Loucy (cell line): Measurements from ENCODE around the gene LRRC37B.
"Not testable (repeated sequence)": the region's sequence is repeated elsewhere in the genome, so short reads cannot be mapped to it uniquely, and the experiment has no call there.

Experiments
- H2AFZ ChIP-seq: fragments of 200-600 bp; sonication (generic); 2 replicates; pipeline ENCODE4 v1.6.0; 2016; ENCODE audit warnings: antibody characterized with exemption, mild to moderate bottlenecking, low read length, moderate library complexity
- H3F3A ChIP-seq: fragments of 200-600 bp; 2 replicates; pipeline ENCODE4 v1.6.0; 2016; ENCODE audit warnings: antibody characterized with exemption, low read depth, mild to moderate bottlenecking
- H3K27me3 ChIP-seq: fragments of 200-600 bp; sonication (generic); 2 replicates; pipeline ENCODE4 v1.6.1; 2014; ENCODE audit warnings: low read length, mild to moderate bottlenecking; ENCODE audit not compliant: insufficient read depth, poor library complexity, severe bottlenecking
- H3K36me3 ChIP-seq: fragments of 200-600 bp; sonication (generic); 2 replicates; pipeline ENCODE4 v1.6.1; 2016; ENCODE audit warnings: low read length; ENCODE audit not compliant: insufficient read depth
- H3K4me1 ChIP-seq: fragments of 200-600 bp; sonication (generic); 2 replicates; pipeline ENCODE4 v1.5.1; 2014; ENCODE audit warnings: low read length, mild to moderate bottlenecking; ENCODE audit not compliant: insufficient read depth, poor library complexity, severe bottlenecking
- H3K4me2 ChIP-seq: fragments of 200-600 bp; sonication (generic); 2 replicates; pipeline ENCODE4 v1.6.0; 2014; ENCODE audit warnings: antibody characterized with exemption, low read length, low read depth, mild to moderate bottlenecking; ENCODE audit not compliant: poor library complexity, severe bottlenecking
- H3K4me3 ChIP-seq: fragments of 200-600 bp; sonication (generic); 2 replicates; pipeline ENCODE4 v1.5.1; 2014; ENCODE audit warnings: low read length, mild to moderate bottlenecking, mixed read lengths; ENCODE audit not compliant: poor library complexity, severe bottlenecking
- H3K79me2 ChIP-seq: fragments of 200-600 bp; sonication (generic); 2 replicates; pipeline ENCODE4 v1.6.1; 2014; ENCODE audit warnings: low read length; ENCODE audit not compliant: insufficient read depth
- H3K9ac ChIP-seq: fragments of 200-600 bp; sonication (generic); 2 replicates; pipeline ENCODE4 v1.6.0; 2014; ENCODE audit warnings: mild to moderate bottlenecking, low read depth, low read length, moderate library complexity; ENCODE audit not compliant: poor library complexity, severe bottlenecking
- H3K9me2 ChIP-seq: fragments of 200-600 bp; sonication (generic); replicated peaks from 2 replicates; pipeline ENCODE4 v1.6.1; 2016; ENCODE audit warnings: low read depth, low read length, mixed read lengths
- H3K9me3 ChIP-seq: fragments of 200-600 bp; sonication (generic); 2 replicates; pipeline ENCODE4 v1.6.1; 2014; ENCODE audit warnings: mild to moderate bottlenecking, antibody characterized with exemption, low read length, low read depth; ENCODE audit not compliant: insufficient read depth
- H4K20me1 ChIP-seq: fragments of 200-600 bp; sonication (generic); 2 replicates; pipeline ENCODE4 v1.6.0; 2014; ENCODE audit warnings: antibody characterized with exemption, low read length, mild to moderate bottlenecking; ENCODE audit not compliant: insufficient read depth, poor library complexity, severe bottlenecking
- EZH2phosphoT487 ChIP-seq: fragments of 200-600 bp; IDR thresholded peaks from 2 replicates; pipeline ENCODE4 v1.6.1; 2018; ENCODE audit warnings: antibody characterized with exemption, mild to moderate bottlenecking, moderate library complexity, borderline replicate concordance
- TF ChIP-seq, protein P1 (sequence below): fragments of 200-600 bp; sonication (generic); conservative IDR thresholded peaks from 2 replicates; pipeline ENCODE4 v1.5.1; 2014; ENCODE audit warnings: mild to moderate bottlenecking, antibody characterized with exemption, low read length

The LRRC37B gene

DNA sequence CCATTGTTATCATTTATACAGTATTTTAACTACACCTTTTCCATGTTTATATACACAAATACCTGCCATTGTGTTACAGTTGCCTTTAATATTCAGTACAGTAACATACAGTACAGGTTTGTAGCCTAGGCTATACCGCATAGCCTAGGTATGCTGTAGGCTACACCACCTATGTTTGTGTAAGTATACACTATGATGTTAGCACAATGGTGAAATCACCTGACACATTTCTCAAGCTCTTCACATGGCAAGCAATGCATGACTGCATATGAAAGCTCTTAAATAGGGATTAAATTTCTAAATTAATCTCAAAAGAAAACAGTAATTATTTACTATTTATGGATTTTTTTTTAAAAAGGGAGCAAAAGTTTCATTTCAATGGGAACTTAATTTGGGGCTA lies 12.0 kb downstream of the LRRC37B start:
- Histone ChIP-seq H3K4me1 (peaks cover 31% of the 10 kb centered on the region), H3F3A (0 out of 2 replicates have a peak, but pooled peaks cover 4% of the 10 kb centered on the region), H3K9ac (no peak overlapping the region), H4K20me1 (peaks cover 33% of the 10 kb centered on the region), H3K27me3 (no peaks in the 10 kb centered on the region), H3K9me2 (no peaks in the 10 kb centered on the region), H3K4me2 (no peak overlapping the region), H3K9me3 (no peaks in the 10 kb centered on the region), H2AFZ (no peak overlapping the region), H3K79me2 (peaks cover 56% of the 10 kb centered on the region), H3K4me3 (no peak overlapping the region), H3K36me3 (peaks cover 43% of the 10 kb centered on the region; the same call in 1 of the 2 replicates)
- no peak for TF ChIP-seq EZH2phosphoT487
- TF ChIP-seq, protein P1, sequence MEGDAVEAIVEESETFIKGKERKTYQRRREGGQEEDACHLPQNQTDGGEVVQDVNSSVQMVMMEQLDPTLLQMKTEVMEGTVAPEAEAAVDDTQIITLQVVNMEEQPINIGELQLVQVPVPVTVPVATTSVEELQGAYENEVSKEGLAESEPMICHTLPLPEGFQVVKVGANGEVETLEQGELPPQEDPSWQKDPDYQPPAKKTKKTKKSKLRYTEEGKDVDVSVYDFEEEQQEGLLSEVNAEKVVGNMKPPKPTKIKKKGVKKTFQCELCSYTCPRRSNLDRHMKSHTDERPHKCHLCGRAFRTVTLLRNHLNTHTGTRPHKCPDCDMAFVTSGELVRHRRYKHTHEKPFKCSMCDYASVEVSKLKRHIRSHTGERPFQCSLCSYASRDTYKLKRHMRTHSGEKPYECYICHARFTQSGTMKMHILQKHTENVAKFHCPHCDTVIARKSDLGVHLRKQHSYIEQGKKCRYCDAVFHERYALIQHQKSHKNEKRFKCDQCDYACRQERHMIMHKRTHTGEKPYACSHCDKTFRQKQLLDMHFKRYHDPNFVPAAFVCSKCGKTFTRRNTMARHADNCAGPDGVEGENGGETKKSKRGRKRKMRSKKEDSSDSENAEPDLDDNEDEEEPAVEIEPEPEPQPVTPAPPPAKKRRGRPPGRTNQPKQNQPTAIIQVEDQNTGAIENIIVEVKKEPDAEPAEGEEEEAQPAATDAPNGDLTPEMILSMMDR: no peak

DNA sequence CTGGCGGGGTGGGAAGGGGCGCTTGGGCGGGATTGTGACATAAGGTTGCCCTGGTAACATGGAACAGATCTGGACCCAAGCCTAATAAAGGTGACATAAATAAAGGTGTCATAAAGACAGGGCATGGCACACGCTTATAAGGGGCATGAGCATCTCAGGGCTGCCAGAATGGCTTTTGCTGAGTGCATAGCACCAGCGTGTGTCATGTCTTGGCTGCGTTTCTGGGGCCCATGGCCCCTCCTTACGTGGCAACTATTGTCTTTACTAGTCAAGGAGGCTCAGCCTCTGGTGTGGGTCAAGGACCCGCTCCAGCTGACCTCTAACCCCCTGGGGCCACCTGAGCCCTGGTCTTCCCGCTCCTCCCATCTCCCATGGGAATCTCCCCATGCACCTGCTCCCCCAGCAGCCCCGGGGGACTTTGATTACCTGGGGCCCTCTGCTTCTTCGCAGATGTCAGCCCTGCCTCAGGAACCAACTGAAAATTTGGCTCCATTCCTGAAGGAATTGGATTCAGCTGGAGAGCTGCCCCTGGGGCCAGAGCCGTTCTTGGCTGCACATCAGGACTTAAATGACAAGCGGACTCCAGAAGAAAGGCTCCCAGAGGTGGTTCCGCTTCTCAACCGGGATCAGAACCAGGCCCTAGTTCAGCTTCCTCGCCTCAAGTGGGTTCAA lies 13.9 kb downstream of the LRRC37B start:
- H3K9ac ChIP-seq: no peak overlapping the region

DNA sequence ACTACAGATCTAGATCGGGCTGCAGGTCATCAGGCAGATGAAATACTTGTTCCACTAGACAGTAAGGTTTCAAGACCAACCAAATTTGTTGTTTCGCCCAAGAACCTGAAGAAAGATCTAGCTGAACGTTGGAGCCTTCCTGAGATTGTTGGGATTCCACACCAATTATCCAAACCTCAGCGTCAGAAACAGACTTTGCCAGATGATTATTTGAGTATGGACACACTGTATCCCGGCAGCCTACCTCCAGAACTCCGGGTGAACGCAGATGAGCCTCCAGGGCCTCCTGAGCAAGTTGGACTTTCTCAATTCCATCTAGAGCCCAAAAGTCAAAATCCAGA lies 14.4 kb downstream of the LRRC37B start:
- TF ChIP-seq EZH2phosphoT487: no peak
- TF ChIP-seq, protein P1: no peak
- Histone ChIP-seq H3K27me3 (no peaks in the 10 kb centered on the region), H4K20me1 (peaks cover 13% of the 10 kb centered on the region), H3K9me2 (no peaks in the 10 kb centered on the region), H3K79me2 (peaks cover 34% of the 10 kb centered on the region), H3K9me3 (no peaks in the 10 kb centered on the region), H3F3A (no peaks in the 10 kb centered on the region), H3K4me1 (peaks cover 12% of the 10 kb centered on the region), H2AFZ (no peak overlapping the region), H3K4me2 (no peak overlapping the region), H3K4me3 (no peak overlapping the region), H3K9ac (no peak overlapping the region), H3K36me3 (peaks cover 43% of the 10 kb centered on the region; the same call in 1 of the 2 replicates)

More for the DNA sequence above, 13.9 kb downstream of the LRRC37B start:
- Histone ChIP-seq H4K20me1 (peaks cover 18% of the 10 kb centered on the region), H3K36me3 (peaks cover 43% of the 10 kb centered on the region; the same call in 1 of the 2 replicates), H3K4me2 (no peak overlapping the region), H3K4me1 (peaks cover 16% of the 10 kb centered on the region), H3K9me2 (no peaks in the 10 kb centered on the region), H2AFZ (no peak overlapping the region), H3K4me3 (no peak overlapping the region), H3K9me3 (no peaks in the 10 kb centered on the region), H3F3A (no peaks in the 10 kb centered on the region), H3K79me2 (peaks cover 39% of the 10 kb centered on the region), H3K27me3 (no peaks in the 10 kb centered on the region)
- TF ChIP-seq, protein P1: no peak
- no peak for TF ChIP-seq EZH2phosphoT487

DNA sequence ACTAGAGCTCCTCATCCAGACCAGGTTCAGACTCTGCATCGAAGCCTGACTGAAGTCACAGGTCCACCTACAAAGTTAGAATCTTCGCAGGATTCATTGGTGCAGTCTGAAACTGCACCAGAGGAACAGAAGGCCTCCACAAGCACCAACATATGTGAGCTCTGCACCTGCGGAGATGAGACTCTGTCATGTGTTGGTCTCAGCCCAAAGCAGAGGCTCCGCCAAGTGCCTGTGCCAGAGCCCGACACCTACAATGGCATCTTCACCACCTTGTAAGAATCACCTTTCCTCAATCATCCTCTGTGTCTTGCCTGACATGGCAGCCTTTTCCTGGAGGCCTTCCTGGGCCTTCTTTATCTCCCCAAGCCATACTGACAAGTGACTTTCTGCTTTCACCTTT lies 15.4 kb downstream of the LRRC37B start:
- H3K4me3 ChIP-seq, H3F3A ChIP-seq, H4K20me1 ChIP-seq, H3K9ac ChIP-seq, H3K4me1 ChIP-seq, H3K9me2 ChIP-seq, H2AFZ ChIP-seq, H3K4me2 ChIP-seq, H3K27me3 ChIP-seq, H3K9me3 ChIP-seq: not testable (repeated sequence)
- H3K36me3 ChIP-seq: peaks cover 42% of the 10 kb centered on the region; the same call in 1 of the 2 replicates
- peaks cover 24% of the 10 kb centered on the region for H3K79me2 ChIP-seq

DNA sequence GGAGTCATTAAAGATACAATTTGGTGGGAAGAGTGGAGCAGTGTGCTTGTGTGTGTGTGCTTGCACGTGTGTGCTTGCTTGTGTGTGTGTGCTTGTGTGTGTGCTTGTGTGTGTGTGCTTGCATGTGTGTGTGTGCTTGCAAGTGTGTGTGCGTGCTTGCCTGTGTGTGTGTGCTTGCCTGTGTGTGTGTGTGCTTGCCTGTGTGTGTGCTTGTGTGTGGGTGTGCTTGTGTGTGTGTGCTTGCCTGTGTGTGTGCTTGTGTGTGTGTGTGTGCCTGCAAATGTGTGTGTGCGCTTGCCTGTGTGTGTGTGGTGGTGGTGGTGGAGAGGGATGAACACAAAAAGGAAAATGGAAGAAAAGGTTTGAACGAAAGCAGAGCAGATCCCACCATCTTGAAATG lies 20.1 kb downstream of the LRRC37B start:
- H4K20me1 ChIP-seq, H3K9ac ChIP-seq, H3K27me3 ChIP-seq, H3K9me2 ChIP-seq, H3K36me3 ChIP-seq, H3K9me3 ChIP-seq, H3K79me2 ChIP-seq, H3K4me1 ChIP-seq, H3F3A ChIP-seq, H2AFZ ChIP-seq, H3K4me3 ChIP-seq, H3K4me2 ChIP-seq: not testable (repeated sequence)
